HG02642 (cell line): ENCODE measurements around the gene PRTG.
A peak's percentile ranks its signal among the peaks of the same experiment; 100 is the strongest.
"Not testable (repeated sequence)": the region's sequence is repeated elsewhere in the genome, so short reads cannot be mapped to it uniquely, and the experiment has no call there.

Source experiments
- ATAC-seq: cut with Tn5 transposase; IDR thresholded peaks from one replicate; pipeline ENCODE4 v1.9.1; 2021; ENCODE audit warnings: mild to moderate bottlenecking; ENCODE audit not compliant: unreplicated experiment, poor library complexity

Gene PRTG

GRCh38 chr15:55742927-55743728 is at the start of gene PRTG:
Gene PRTG (minus strand): TSS chr15:55743152. CDS start chr15:55742931, 221 bp downstream.
- ATAC-seq = no peak

- ATAC-seq = no peak
Observed at GRCh38 chr15:55791551-55792400, 48.8 kb upstream of the PRTG start.

- ATAC-seq = peak; percentile 50
Observed at GRCh38 chr15:55789066-55789660, 46.2 kb upstream of the PRTG start.

GRCh38 chr15:55786341-55786740 is 43.4 kb upstream of the PRTG start:
- ATAC-seq = no peak

GRCh38 chr15:55785593-55785992 is 42.6 kb upstream of the PRTG start:
- not testable (repeated sequence) for ATAC-seq

GRCh38 chr15:55784286-55784685 is 41.3 kb upstream of the PRTG start:
- no peak for ATAC-seq

GRCh38 chr15:55782901-55783300 is 39.9 kb upstream of the PRTG start:
- ATAC-seq = no peak

GRCh38 chr15:55780292-55780691 is 37.3 kb upstream of the PRTG start:
- no peak for ATAC-seq

- no peak for ATAC-seq
Observed at GRCh38 chr15:55778932-55779331, 36.0 kb upstream of the PRTG start.

- ATAC-seq = no peak
Observed at GRCh38 chr15:55775316-55775715, 32.4 kb upstream of the PRTG start.

GRCh38 chr15:55774113-55774970 is 31.4 kb upstream of the PRTG start:
- peak; percentile 68 for ATAC-seq

GRCh38 chr15:55770806-55771205 is 27.9 kb upstream of the PRTG start:
- no peak for ATAC-seq

- ATAC-seq = no peak
Observed at GRCh38 chr15:55770261-55770660, 27.3 kb upstream of the PRTG start.

GRCh38 chr15:55768670-55769185 is 25.8 kb upstream of the PRTG start:
- ATAC-seq = no peak

GRCh38 chr15:55766676-55767075 is 23.7 kb upstream of the PRTG start:
- ATAC-seq = no peak

GRCh38 chr15:55764398-55764797 is 21.4 kb upstream of the PRTG start:
- ATAC-seq = no peak

- ATAC-seq = no peak
Observed at GRCh38 chr15:55758580-55758986, 15.6 kb upstream of the PRTG start.

- not testable (repeated sequence) for ATAC-seq
Observed at GRCh38 chr15:55753433-55753832, 10.5 kb upstream of the PRTG start.

GRCh38 chr15:55750706-55751105 is 7.8 kb upstream of the PRTG start:
- no peak for ATAC-seq
